ENCODE results near the gene PDGFD. TPM values are rescaled to one million over a fixed set of nuclear protein-coding genes. Genes with fewer than 3 reads are reported as not detected.

The PDGFD gene
- total RNA-seq, 1 experiment from 2014 or later = 1.7 TPM

DNA sequence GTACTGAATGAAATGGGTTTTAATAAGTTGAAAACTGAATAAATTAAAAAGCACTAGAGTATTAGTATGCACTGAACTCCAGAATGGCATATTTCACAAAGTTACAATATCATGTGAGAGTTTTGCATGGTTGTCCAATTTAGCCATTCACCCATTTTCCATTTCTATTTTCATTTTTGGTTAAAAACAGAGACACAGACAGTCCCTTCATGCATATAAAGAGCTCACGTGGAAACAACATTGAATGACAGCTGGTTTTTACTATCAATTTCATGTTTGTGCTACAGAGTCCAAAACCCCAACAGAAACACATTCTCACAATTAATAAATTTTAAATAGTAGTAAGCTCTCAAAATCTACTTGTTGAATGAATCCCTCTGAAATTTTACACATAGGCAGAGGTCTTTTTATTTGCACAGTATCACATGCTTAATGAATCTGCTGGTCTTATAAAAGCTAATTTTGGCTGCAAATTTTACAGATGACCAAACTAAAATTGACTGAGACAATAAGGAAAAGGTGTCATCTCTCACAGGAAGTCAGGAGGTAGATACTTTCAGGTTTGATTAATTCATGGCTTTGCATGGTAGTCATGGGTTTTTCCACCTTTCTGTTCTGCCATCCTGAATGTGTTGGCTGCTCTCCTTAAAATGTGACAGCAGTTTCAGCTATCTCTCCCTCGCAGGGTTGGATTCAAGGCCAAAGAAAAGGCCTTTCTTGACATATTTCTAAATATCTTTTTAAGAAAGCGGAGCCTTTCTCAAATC, 148.1 kb downstream of the PDGFD start:
- H2BK20ac ChIP-seq (ENCODE audit: low read depth, low read length, poor library complexity, severe bottlenecking) = no peak overlapping the region
- H4K8ac ChIP-seq (replicated peaks; ENCODE audit: insufficient read length, low read depth, low read length) = no peak overlapping the region
- H3K9ac ChIP-seq (ENCODE audit: extremely low read depth, insufficient read length, low read length) = no peak overlapping the region
- H3K9me3 Mint-ChIP-seq = no peaks in the 10 kb centered on the region
- no peak overlapping the region for H2AK5ac ChIP-seq (ENCODE audit: insufficient read length, low read length)
- TF ChIP-seq CTCF (conservative IDR thresholded peaks at IDR 0.05) = no peak
- H2BK120ac ChIP-seq (ENCODE audit: low read depth, low read length, poor library complexity, severe bottlenecking) = no peak overlapping the region
- no peak overlapping the region for H3K4me3 Mint-ChIP-seq
- H3K27me3 Mint-ChIP-seq (ENCODE audit: low read depth) = no peaks in the 10 kb centered on the region
- H3K23me2 ChIP-seq (ENCODE audit: insufficient read length, low read depth, low read length, poor library complexity, severe bottlenecking) = no peaks in the 10 kb centered on the region
- no peaks in the 10 kb centered on the region for H3K9me3 ChIP-seq (ENCODE audit: control insufficient read depth, low read depth, low read length)
- no peak overlapping the region for H3K18ac ChIP-seq (ENCODE audit: insufficient read length, low read depth, low read length)
- no peak overlapping the region for H2AFZ ChIP-seq (ENCODE audit: low read length)
- H3K27me3 ChIP-seq (ENCODE audit: insufficient read depth, low read length) = no peaks in the 10 kb centered on the region
- H4K5ac ChIP-seq (ENCODE audit: insufficient read length, low read depth, low read length) = no peak overlapping the region
- DNase-seq = no peak
- H2BK5ac ChIP-seq (ENCODE audit: insufficient read length, low read length) = no peak overlapping the region
- no peaks in the 10 kb centered on the region; a peak in 1 of 7 replicates for H3K36me3 Mint-ChIP-seq (ENCODE audit: insufficient read depth in 1 of 3, low read depth in 3 of 3)
- H3K27ac ChIP-seq (ENCODE audit: insufficient read length, low read depth, low read length) = no peak overlapping the region
- H2BK12ac ChIP-seq (ENCODE audit: insufficient read length, low read depth, low read length) = no peak overlapping the region
- no peak overlapping the region for H2BK15ac ChIP-seq (ENCODE audit: low read depth, low read length)
- H4K20me1 ChIP-seq (ENCODE audit: control insufficient read depth, insufficient read depth, insufficient read length) = no peaks in the 10 kb centered on the region
- H3K56ac ChIP-seq (ENCODE audit: insufficient read length, low read depth, low read length) = no peak overlapping the region
- no peak overlapping the region for H3K4me2 ChIP-seq (ENCODE audit: insufficient read depth, insufficient read length, low read length)
- H3K4ac ChIP-seq (ENCODE audit: low read depth, low read length) = no peak overlapping the region
- no peaks in the 10 kb centered on the region for H3K4me1 Mint-ChIP-seq
- H3T11ph ChIP-seq (ENCODE audit: low read length) = no peak overlapping the region
- no peaks in the 10 kb centered on the region for H3K4me1 ChIP-seq (ENCODE audit: insufficient read depth, low read length)
- no peak overlapping the region for H3K27ac Mint-ChIP-seq
- no CpG with 5 or more reads among the region's 3 CpGs for WGBS (ENCODE audit: extremely low coverage, insufficient read length, low lambda C conversion rate)
- no peak overlapping the region for H4K91ac ChIP-seq (ENCODE audit: insufficient read length, low read depth, low read length)
- H3K14ac ChIP-seq (ENCODE audit: insufficient read depth, low read length) = no peak overlapping the region
- H3K79me1 ChIP-seq (ENCODE audit: insufficient read depth, low read depth, low read length, poor library complexity, severe bottlenecking) = no peaks in the 10 kb centered on the region
- H3K79me2 ChIP-seq (ENCODE audit: insufficient read depth, low read length) = no peaks in the 10 kb centered on the region
- no peak overlapping the region for H3K23ac ChIP-seq (ENCODE audit: insufficient read length, low read depth, low read length)
